GM10248 (cell line): ENCODE results near the gene KCNG1.

Experiments
- CTCF ChIA-PET: fragments of 300-600 bp; sonication (Branson Sonifier 250); formaldehyde crosslinking; extraction: SDS; loops from one replicate; lab custom pipeline; 2021; ENCODE audit warnings: antibody characterized with exemption; lab: Yijun Ruan, JAX
- POLR2A ChIA-PET: fragments of 350-650 bp; sonication (Branson Sonifier 250); formaldehyde crosslinking; extraction: SDS; loops from one replicate; lab custom pipeline; 2020; ENCODE audit warnings: antibody characterized with exemption; lab: Yijun Ruan, JAX
- DNase-seq: peaks from one replicate; pipeline ENCODE4 v3.0.0; 2012; ENCODE audit errors: extremely low spot score
- CTCF ChIP-seq: IDR thresholded peaks from 2 replicates; pipeline ENCODE4 v1.5.1; 2012; ENCODE audit warnings: mild to moderate bottlenecking, low read depth; ENCODE audit errors: extremely low read depth, missing control alignments, control extremely low read depth

The KCNG1 gene

GRCh38 chr20:50975701-50976330, 47.1 kb downstream of the KCNG1 start:
- ChIA-PET CTCF (interaction anchor here (6.1 kb wide), 1 partner anchor 12 kb away, joined by 43 read pairs; no protein-coding TSS in a partner anchor), POLR2A (no interaction called here)
- TF ChIP-seq CTCF = no peak
- DNase-seq = no peak

- CTCF ChIA-PET = interaction anchor here (0.9 to 7.1 kb wide), 2 partner anchors 13 to 17 kb away, joined by 3 to 55 read pairs; no protein-coding TSS in a partner anchor
- no peak for TF ChIP-seq CTCF
- DNase-seq = no peak
- POLR2A ChIA-PET = no interaction called here
Measured at GRCh38 chr20:50969912-50970311, 53.0 kb downstream of the KCNG1 start.

GRCh38 chr20:50969435-50969834, 53.5 kb downstream of the KCNG1 start:
- ChIA-PET CTCF (interaction anchor here (0.9 to 7.1 kb wide), 2 partner anchors 13 to 18 kb away, joined by 3 to 55 read pairs; no protein-coding TSS in a partner anchor), POLR2A (no interaction called here)
- DNase-seq = no peak
- no peak for TF ChIP-seq CTCF

- POLR2A ChIA-PET = no interaction called here
- no peak for TF ChIP-seq CTCF
- no peak for DNase-seq
- CTCF ChIA-PET = interaction anchor here (1.4 to 7.1 kb wide), 4 partner anchors 14 to 177 kb away, joined by 4 to 55 read pairs (median 4); partner anchors contain the start of gene BCAS4
Measured at GRCh38 chr20:50968289-50968688, 54.6 kb downstream of the KCNG1 start.

GRCh38 chr20:50967586-50967985, 55.3 kb downstream of the KCNG1 start:
- DNase-seq = no peak
- no peak for TF ChIP-seq CTCF
- ChIA-PET CTCF (interaction anchor here (1.1 to 7.1 kb wide), 6 partner anchors 15 to 176 kb away, joined by 3 to 55 read pairs (median 4); partner anchors contain the start of genes ADNP and BCAS4), POLR2A (no interaction called here)

GRCh38 chr20:50959543-50960126, 63.3 kb downstream of the KCNG1 start:
- TF ChIP-seq CTCF = no peak
- ChIA-PET CTCF (interaction anchor here (2.6 to 4.2 kb wide), 2 partner anchors 166 to 169 kb away, joined by 8 to 36 read pairs; partner anchors contain the start of gene BCAS4), POLR2A (interaction anchor here (2.1 kb wide), 1 partner anchor 29 kb away, joined by 27 read pairs; the partner anchor contains the start of gene ADNP)
- no peak for DNase-seq
